ENCODE results near the gene RPEL1.
"Not testable (repeated sequence)": the region's sequence is repeated elsewhere in the genome, so short reads cannot be mapped to it uniquely, and the experiment has no call there.

RPEL1 gene

GRCh38 chr10:103245587-103245986 is at the start of gene RPEL1:
Gene RPEL1 (plus strand): TSS chr10:103245887. CDS start chr10:103245997, 110 bp downstream.
- not testable (repeated sequence) for DNase-seq (ENCODE audit: extremely low read depth, low read depth)

- no peak for TF ChIP-seq CTCF (IDR thresholded peaks at IDR 0.05; ENCODE audit: low read depth, low read length)
Measured at GRCh38 chr10:103196516-103196915, 49.2 kb upstream of the RPEL1 start.

GRCh38 chr10:103197174-103197573 is 48.5 kb upstream of the RPEL1 start:
- TF ChIP-seq CTCF (IDR thresholded peaks at IDR 0.05; ENCODE audit: low read depth, low read length), result no peak
- DNase-seq (ENCODE audit: extremely low read depth, low read depth), result peak; percentile 11

More at GRCh38 chr10:103196516-103196915, 49.2 kb upstream of the RPEL1 start:
- DNase-seq (ENCODE audit: extremely low read depth, low read depth), result no peak

- no peak for DNase-seq (ENCODE audit: extremely low read depth, low read depth)
- no peak for TF ChIP-seq CTCF (IDR thresholded peaks at IDR 0.05; ENCODE audit: low read depth, low read length)
Measured at GRCh38 chr10:103197903-103198302, 47.8 kb upstream of the RPEL1 start.

GRCh38 chr10:103198648-103199047 is 47.0 kb upstream of the RPEL1 start:
- DNase-seq (ENCODE audit: extremely low read depth, low read depth), result no peak
- no peak for TF ChIP-seq CTCF (IDR thresholded peaks at IDR 0.05; ENCODE audit: low read depth, low read length)

GRCh38 chr10:103199488-103199887 is 46.2 kb upstream of the RPEL1 start:
- no peak for DNase-seq (ENCODE audit: extremely low read depth, low read depth)
- no peak for TF ChIP-seq CTCF (IDR thresholded peaks at IDR 0.05; ENCODE audit: low read depth, low read length)

GRCh38 chr10:103202319-103202718 is 43.4 kb upstream of the RPEL1 start:
- DNase-seq (ENCODE audit: extremely low read depth, low read depth), result no peak
- TF ChIP-seq CTCF (IDR thresholded peaks at IDR 0.05; ENCODE audit: low read depth, low read length), result no peak

GRCh38 chr10:103203466-103203865 is 42.2 kb upstream of the RPEL1 start:
- no peak for TF ChIP-seq CTCF (IDR thresholded peaks at IDR 0.05; ENCODE audit: low read depth, low read length)

More at GRCh38 chr10:103203466-103203865, 42.2 kb upstream of the RPEL1 start:
- no peak for DNase-seq (ENCODE audit: extremely low read depth, low read depth)

All from AG09319 (cell line).